Suprapubic skin (tissue), 4 donors: ENCODE results near the gene DNAH8. TPM values are rescaled to one million over a fixed set of nuclear protein-coding genes. Genes with fewer than 3 reads are reported as not detected.

Experiments used
- DNase-seq, 2 donors: peaks; one replicate each; pipeline ENCODE4 v3.0.0-alpha.2; 2019; ENCODE audit warnings: low spot score in 2 of 2
- H3K27ac ChIP-seq: fragments of 200-600 bp; sonication (generic); one replicate; pipeline ENCODE4 v1.5.1; 2019
- H3K27me3 ChIP-seq: fragments of 200-600 bp; sonication (generic); one replicate; pipeline ENCODE4 v1.5.1; 2019
- H3K36me3 ChIP-seq: fragments of 200-600 bp; sonication (generic); one replicate; pipeline ENCODE4 v1.5.1; 2019
- H3K4me1 ChIP-seq: fragments of 200-600 bp; sonication (generic); one replicate; pipeline ENCODE4 v1.5.1; 2019
- H3K4me3 ChIP-seq: fragments of 200-600 bp; sonication (generic); one replicate; pipeline ENCODE4 v1.5.1; 2019; ENCODE audit warnings: mild to moderate bottlenecking
- H3K9me3 ChIP-seq: fragments of 200-600 bp; sonication (generic); one replicate; pipeline ENCODE4 v1.5.1; 2019
- EP300 ChIP-seq: sonication (generic); formaldehyde crosslinking; IDR thresholded peaks from one replicate; pipeline ENCODE4 v1.6.1; 2017; ENCODE audit warnings: antibody characterized with exemption
- POLR2A ChIP-seq, 2 donors: fragments of 450-650 bp; IDR thresholded peaks; one replicate each; pipeline ENCODE4 v1.6.1; 2017; ENCODE audit warnings: antibody characterized with exemption in 2 of 2, mild to moderate bottlenecking in 2 of 2, moderate library complexity in 2 of 2
- POLR2AphosphoS5 ChIP-seq, 3 donors: sonication (generic); formaldehyde crosslinking; IDR thresholded peaks; one replicate each; pipeline ENCODE4 v1.6.1; 2017; ENCODE audit warnings: antibody characterized with exemption in 3 of 3
- WGBS: methylation state at CpG from one replicate; pipeline ENCODE4 v1.1.5; 2018; 5-methylcytosine and 5-hydroxymethylcytosine counted together
- total RNA-seq, 4 donors: library from RNA; depleted of rRNA; stranded (reverse); fragments of >200 nt; gene quantifications; one replicate each; pipeline ENCODE4 v1.1.0, GENCODE V29; 2016
- TF ChIP-seq, protein P1 (sequence below), 2 donors: fragments of 200-600 bp in 1 of 2; fragments of 450-650 bp in 1 of 2; sonication (generic) in 1 of 2; IDR thresholded peaks; one replicate each; pipeline ENCODE4 v1.5.1; 2016 to 2019; ENCODE audit warnings: antibody characterized with exemption in 2 of 2, mild to moderate bottlenecking in 1 of 2, moderate library complexity in 1 of 2

DNAH8 gene
- total RNA-seq, 4 donors from 2014 or later = 0.04 to 0.23 (median 0.08) TPM; not detected in 1

DNA sequence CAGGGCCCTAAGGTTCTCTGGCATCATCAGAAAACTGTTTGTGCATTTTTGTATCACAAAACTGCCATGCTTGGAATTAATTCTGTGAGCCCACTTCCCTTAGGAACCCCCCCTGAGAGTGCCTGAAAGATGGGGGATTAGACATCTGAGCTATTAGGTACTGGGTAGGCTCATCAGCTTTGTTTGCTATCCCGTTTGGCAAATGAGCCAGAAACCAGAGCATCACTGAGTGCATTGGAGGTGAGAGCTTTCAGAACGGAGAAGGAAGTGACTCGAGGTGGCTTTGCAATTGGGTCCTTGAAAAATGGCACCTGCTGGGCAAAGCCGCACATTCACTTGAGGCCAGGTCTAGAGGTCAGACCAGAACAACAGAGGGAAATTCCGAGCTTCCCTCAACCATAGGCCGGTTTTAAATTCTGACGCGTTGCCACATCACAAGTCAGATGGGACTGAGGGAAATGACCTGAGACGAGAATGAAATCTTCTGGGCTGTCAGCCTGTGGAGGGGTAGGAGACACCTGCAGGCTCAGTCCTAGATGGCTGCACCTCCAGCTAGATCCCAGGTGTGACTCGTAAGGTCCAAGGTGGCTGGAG lies 325.1 kb downstream of the DNAH8 start:
- Histone ChIP-seq H3K27me3 (peaks cover 70% of the 10 kb centered on the region), H3K27ac (no peak overlapping the region), H3K9me3 (no peaks in the 10 kb centered on the region), H3K36me3 (no peaks in the 10 kb centered on the region), H3K4me3 (no peak overlapping the region), H3K4me1 (no peaks in the 10 kb centered on the region)
- no peak for DNase-seq
- TF ChIP-seq, protein P1, sequence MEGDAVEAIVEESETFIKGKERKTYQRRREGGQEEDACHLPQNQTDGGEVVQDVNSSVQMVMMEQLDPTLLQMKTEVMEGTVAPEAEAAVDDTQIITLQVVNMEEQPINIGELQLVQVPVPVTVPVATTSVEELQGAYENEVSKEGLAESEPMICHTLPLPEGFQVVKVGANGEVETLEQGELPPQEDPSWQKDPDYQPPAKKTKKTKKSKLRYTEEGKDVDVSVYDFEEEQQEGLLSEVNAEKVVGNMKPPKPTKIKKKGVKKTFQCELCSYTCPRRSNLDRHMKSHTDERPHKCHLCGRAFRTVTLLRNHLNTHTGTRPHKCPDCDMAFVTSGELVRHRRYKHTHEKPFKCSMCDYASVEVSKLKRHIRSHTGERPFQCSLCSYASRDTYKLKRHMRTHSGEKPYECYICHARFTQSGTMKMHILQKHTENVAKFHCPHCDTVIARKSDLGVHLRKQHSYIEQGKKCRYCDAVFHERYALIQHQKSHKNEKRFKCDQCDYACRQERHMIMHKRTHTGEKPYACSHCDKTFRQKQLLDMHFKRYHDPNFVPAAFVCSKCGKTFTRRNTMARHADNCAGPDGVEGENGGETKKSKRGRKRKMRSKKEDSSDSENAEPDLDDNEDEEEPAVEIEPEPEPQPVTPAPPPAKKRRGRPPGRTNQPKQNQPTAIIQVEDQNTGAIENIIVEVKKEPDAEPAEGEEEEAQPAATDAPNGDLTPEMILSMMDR (IDR thresholded peaks at IDR 0.05) = no peak
- TF ChIP-seq EP300 = no peak
- TF ChIP-seq POLR2A (IDR thresholded peaks at IDR 0.05) = no peak
- TF ChIP-seq POLR2AphosphoS5 (IDR thresholded peaks at IDR 0.05) = no peak
- 82% methylated on average over 10 of the region's 10 CpGs for WGBS

- H3K4me3 ChIP-seq = no peak overlapping the region
- H3K4me1 ChIP-seq = no peaks in the 10 kb centered on the region
- H3K36me3 ChIP-seq = no peaks in the 10 kb centered on the region
- peaks cover 63% of the 10 kb centered on the region for H3K27me3 ChIP-seq
- TF ChIP-seq EP300 (no peak), POLR2A (IDR thresholded peaks at IDR 0.05) (no peak), POLR2AphosphoS5 (IDR thresholded peaks at IDR 0.05) (no peak)
- TF ChIP-seq, protein P1 (IDR thresholded peaks at IDR 0.05) = no peak
- DNase-seq = no peak
- WGBS = 63% methylated on average over 2 of the region's 2 CpGs
- no peaks in the 10 kb centered on the region for H3K9me3 ChIP-seq
- no peak overlapping the region for H3K27ac ChIP-seq
These were observed 326.0 kb downstream of the DNAH8 start for GRCh38 chr6:39041072-39041471.

- no peaks in the 10 kb centered on the region for H3K9me3 ChIP-seq
- H3K36me3 ChIP-seq = no peaks in the 10 kb centered on the region
- H3K4me1 ChIP-seq = peaks cover 6% of the 10 kb centered on the region
- 73% methylated on average over 3 of the region's 3 CpGs for WGBS
- peaks cover 61% of the 10 kb centered on the region for H3K27me3 ChIP-seq
- TF ChIP-seq, protein P1 (IDR thresholded peaks at IDR 0.05) = no peak
- TF ChIP-seq EP300 = no peak
- H3K4me3 ChIP-seq = no peak overlapping the region
- H3K27ac ChIP-seq = no peak overlapping the region
- no peak for DNase-seq
These were observed 328.7 kb downstream of the DNAH8 start for GRCh38 chr6:39043776-39044175.

DNA sequence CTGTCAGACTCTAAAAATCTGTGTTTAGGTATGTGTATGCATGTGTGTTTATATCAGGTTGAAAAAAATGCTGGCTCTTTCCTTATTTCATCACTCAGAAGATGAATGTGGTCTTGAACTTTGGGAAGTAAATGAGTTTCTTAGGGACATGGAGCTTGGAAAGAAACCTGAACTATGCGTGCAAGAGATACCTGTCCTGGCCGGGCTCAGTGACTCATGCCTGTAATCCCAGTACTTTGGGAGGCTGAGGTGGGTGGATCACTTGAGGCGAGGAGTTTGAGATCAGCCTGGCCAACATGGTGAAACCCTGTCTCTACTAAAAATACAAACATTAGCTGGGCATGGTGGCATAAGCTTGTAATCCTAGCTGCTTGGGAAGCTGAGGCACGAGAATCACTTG lies 329.1 kb downstream of the DNAH8 start:
- Histone ChIP-seq H3K27ac (no peak overlapping the region), H3K9me3 (no peaks in the 10 kb centered on the region), H3K4me3 (no peak overlapping the region), H3K36me3 (no peaks in the 10 kb centered on the region), H3K4me1 (peaks cover 10% of the 10 kb centered on the region), H3K27me3 (peaks cover 63% of the 10 kb centered on the region)
- no peak for TF ChIP-seq POLR2A (IDR thresholded peaks at IDR 0.05)
- TF ChIP-seq, protein P1 (IDR thresholded peaks at IDR 0.05) = no peak
- DNase-seq = no peak
- WGBS = 76% methylated on average over 4 of the region's 4 CpGs

DNA sequence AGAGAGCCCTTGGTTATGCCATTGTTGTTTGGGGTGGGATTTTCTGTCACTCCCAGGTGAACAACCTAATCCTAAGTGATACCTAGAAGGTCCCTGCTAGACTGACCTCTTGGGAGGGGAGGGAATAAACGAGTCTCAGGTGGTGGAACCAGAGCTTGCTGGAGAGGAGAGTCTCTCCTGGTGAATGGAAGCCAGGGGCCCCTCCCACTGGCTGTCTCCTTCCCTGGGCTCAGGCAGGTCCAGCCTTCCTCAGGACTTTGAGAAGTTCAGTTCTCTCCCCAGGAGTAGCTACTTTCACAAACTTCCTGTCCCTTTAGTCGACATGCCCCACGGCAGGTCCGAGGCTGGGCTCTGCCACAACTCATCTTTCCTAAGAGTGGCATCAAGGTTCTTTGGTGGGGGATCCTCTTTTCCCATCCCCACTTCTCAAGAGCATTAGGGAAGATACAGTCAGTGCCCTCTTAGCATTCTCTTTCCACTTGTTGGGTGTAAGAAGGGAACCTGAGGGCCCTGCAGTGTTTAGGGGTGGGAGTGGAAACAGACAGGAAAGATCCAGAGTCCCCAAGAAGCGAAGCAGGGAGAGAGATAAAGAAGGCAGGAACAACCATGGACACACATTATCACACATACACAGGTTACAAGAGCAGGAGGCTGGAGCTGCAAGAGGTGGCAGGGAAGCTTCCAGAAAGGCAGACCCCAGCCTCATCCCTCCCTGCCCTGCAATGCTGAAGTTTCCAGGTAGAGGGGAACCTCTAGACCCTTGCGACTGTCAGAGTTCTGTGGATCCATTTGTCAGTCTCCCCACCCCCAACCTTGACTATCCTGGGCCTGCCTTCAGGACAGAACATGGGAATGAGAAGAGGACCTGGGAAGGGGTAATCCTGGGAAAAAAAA lies 332.6 kb downstream of the DNAH8 start:
- no peak overlapping the region for H3K4me3 ChIP-seq
- H3K4me1 ChIP-seq = peaks cover 11% of the 10 kb centered on the region
- WGBS = 69% methylated on average over 6 of the region's 6 CpGs
- TF ChIP-seq EP300 (no peak), POLR2AphosphoS5 (IDR thresholded peaks at IDR 0.05) (no peak), POLR2A (IDR thresholded peaks at IDR 0.05) (no peak)
- TF ChIP-seq, protein P1 (IDR thresholded peaks at IDR 0.05) = no peak
- H3K36me3 ChIP-seq = no peaks in the 10 kb centered on the region
- DNase-seq = no peak
- H3K27me3 ChIP-seq = peaks cover 66% of the 10 kb centered on the region
- no peak overlapping the region for H3K27ac ChIP-seq
- H3K9me3 ChIP-seq = no peaks in the 10 kb centered on the region
